SK-N-MC (cell line): ENCODE measurements around the gene GPR132.

Source experiments
- EZH2 ChIP-seq: fragments of 200-600 bp; sonication (generic); IDR thresholded peaks from one replicate; pipeline ENCODE4 v1.6.1; 2017; ENCODE audit warnings: antibody characterized with exemption
- POLR2AphosphoS5 ChIP-seq: IDR thresholded peaks from 2 replicates; pipeline ENCODE4 v1.6.1; 2012; ENCODE audit warnings: mild to moderate bottlenecking, low read depth, low read length, borderline replicate concordance

DNA sequence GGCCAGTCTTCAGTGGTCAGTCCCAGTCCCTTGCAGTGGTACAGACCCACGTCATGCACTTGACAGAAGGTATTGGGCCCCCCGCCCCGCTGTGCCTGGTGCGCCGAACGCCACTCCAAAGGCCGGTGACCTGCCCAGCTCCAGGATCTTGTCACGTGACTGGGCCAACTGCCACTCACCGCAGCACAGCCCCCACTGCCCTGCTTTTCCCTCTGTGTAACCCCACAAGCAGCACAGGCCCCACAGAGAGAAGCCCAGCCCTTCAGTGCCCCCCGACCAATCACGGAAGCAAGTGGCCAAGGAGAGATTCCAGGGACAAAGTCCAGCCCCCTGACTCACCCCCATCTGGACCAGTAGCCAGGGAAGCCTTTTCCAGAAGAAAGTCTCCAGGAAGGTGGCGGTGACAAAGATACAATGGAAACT is 498 bp downstream of the GPR132 start:
- no peak for TF ChIP-seq EZH2
- no peak for TF ChIP-seq POLR2AphosphoS5
